Measurements from ENCODE around the gene ALDH1L2. TPM values are rescaled to one million over a fixed set of nuclear protein-coding genes. Genes with fewer than 3 reads are reported as not detected.

The ALDH1L2 gene
- 1 to 10 TPM; 2.1 to 9.1 (median 4.3) TPM for total RNA-seq

DNA sequence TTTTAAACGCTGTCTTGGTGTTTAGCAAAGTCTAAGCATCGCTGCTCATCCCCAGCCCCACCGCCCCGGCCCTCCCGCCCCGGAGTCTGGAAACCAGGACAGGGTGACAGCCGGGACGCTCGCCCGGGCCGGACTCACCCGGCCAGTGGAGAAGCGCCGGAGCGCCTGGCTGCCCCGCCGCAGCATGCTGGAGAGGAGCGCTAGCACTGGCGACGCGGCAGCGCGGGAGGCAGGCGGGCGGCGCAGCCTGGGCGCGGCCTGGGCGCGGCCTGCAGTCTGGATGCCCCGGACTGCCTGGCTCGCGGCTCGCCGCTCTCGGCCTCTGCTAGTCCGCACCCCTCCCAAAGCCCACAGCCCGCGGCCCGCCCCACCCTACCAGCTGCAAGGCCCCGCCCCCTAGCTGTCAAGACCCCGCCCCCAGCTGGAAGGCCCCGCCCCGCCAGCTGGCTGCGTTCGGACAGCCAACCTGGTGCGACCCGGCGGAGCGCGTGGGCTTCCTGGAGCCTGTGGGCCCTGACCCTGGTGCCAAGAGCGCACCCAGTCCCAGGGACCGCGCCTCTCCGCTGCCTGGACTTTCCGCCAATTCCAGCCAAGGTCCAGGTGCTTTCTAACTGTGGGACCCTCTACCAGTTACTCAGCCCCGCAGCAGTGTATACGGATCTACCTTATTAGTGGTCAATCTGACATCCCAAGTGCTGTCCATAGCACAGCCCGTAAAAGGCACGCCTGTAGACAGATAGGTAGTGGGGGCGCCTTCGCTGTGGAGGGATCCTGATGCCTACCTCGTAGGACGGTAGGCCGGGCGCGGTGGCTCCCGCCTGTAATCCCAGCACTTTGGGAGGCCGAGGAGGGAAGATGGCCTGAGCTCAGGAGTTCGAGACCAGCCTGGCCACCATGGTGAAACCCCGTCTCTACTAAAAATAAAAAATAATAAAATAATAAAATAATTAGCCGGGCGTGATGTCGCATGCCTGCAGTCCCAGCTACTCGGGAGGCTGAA, at the start of gene ALDH1L2:
Gene ALDH1L2, minus strand, starts transcription at position 208 of the 1,000 bp plus-strand sequence. Its CDS starts 22 bp downstream, at position 186.
- Histone ChIP-seq H3K27ac (no peak within 1 kb of the TSS), H3K4me3 (replicated peaks in 1 of 3) (peak within 1 kb of the TSS; percentile 9 to 38 (median 12)), H3K9me3 (no peaks in the 10 kb centered on the region), H3K27me3 (no peaks in the 10 kb centered on the region), H3K36me3 (no peaks in the 10 kb centered on the region), H3K4me1 (peaks cover 7 to 14% of the 10 kb centered on the region in 2 donors)
- 48 to 63% methylated on average over 23 to 40 of the region's 75 CpGs for WGBS, 2 donors
- peak; percentile 66 to 68 for DNase-seq
- intact Hi-C loops (cut with DNase I), result no loop called here
- no peak for TF ChIP-seq CTCF (IDR thresholded peaks at IDR 0.05)
- TF ChIP-seq POLR2A (IDR thresholded peaks at IDR 0.05), result peak in 1 of 2 donors; percentile 22

DNA sequence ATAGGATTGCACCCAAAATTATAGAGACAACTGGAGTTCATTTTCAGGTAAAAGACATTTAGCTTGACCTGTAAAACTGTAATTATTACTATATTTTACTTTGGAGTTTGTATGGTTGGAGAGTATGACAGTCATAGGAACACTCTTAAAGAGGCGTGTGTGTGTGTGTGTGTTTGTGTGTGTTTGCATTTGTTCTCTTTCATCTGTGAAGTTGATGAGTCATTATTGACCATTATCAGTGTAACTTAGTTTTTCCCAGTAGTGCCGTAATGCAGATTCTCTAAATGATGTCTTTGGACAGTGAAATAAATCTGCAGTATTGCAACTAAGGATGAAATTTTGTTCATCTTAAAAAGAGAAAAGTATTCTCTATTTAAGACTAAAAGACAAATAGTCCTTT, 36.3 kb upstream of the ALDH1L2 start:
- TF ChIP-seq POLR2A (IDR thresholded peaks at IDR 0.05), result no peak
- no peak for TF ChIP-seq CTCF (IDR thresholded peaks at IDR 0.05)
- no peak for DNase-seq
- H3K4me3 ChIP-seq (replicated peaks in 1 of 3), result no peak overlapping the region
- H3K27ac ChIP-seq, result no peak overlapping the region
- H3K9me3 ChIP-seq, result no peaks in the 10 kb centered on the region
- H3K4me1 ChIP-seq, result no peaks in the 10 kb centered on the region
- intact Hi-C loops (cut with DNase I), result no loop called here
- 75 to 96% methylated on average over 2 of the region's 2 CpGs for WGBS, 2 donors
- no peaks in the 10 kb centered on the region for H3K27me3 ChIP-seq
- H3K36me3 ChIP-seq, result peaks cover 66% of the 10 kb centered on the region in 2 donors

- no peaks in the 10 kb centered on the region for H3K9me3 ChIP-seq
- H3K27ac ChIP-seq, result no peak overlapping the region
- WGBS, 2 donors, result 95 to 96% methylated on average over 1 of the region's 1 CpG
- intact Hi-C loops (cut with DNase I), result no loop called here
- H3K36me3 ChIP-seq, result peaks cover 48 to 52% of the 10 kb centered on the region in 2 donors
- H3K4me3 ChIP-seq (replicated peaks in 1 of 3), result no peak overlapping the region
- DNase-seq, result no peak
- no peaks in the 10 kb centered on the region for H3K27me3 ChIP-seq
- H3K4me1 ChIP-seq, result no peaks in the 10 kb centered on the region
- TF ChIP-seq POLR2A (IDR thresholded peaks at IDR 0.05) (no peak), CTCF (IDR thresholded peaks at IDR 0.05) (no peak)
Measured at GRCh38 chr12:105116969-105117368, 32.7 kb upstream of the ALDH1L2 start.

DNA sequence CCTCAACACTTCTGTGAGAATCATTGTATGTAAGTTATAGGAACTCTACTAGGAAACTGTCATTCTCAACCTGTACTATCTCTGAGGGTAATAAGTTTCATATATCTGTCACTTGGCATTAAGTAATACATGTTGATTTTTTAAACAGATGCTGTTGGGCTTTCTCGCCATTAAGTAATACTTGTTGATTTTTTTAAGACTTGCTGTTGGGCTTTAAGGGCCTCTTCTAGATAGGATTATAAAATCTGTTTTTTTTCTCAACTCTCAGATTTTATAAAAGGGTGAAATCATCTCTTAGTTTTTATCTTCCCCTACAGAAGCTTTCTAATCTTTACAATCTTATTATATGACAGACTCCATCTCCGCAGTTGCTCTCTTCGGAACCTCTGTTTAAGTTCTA, 28.8 kb upstream of the ALDH1L2 start:
- no peak for TF ChIP-seq POLR2A (IDR thresholded peaks at IDR 0.05)
- no peak for TF ChIP-seq CTCF (IDR thresholded peaks at IDR 0.05)
- Histone ChIP-seq H3K27ac (no peak overlapping the region), H3K27me3 (no peaks in the 10 kb centered on the region), H3K36me3 (peaks cover 17 to 21% of the 10 kb centered on the region in 2 donors), H3K9me3 (no peaks in the 10 kb centered on the region), H3K4me1 (peaks cover 15 to 23% of the 10 kb centered on the region in 2 donors), H3K4me3 (replicated peaks in 1 of 3) (no peak overlapping the region)
- DNase-seq, result no peak
- intact Hi-C loops (cut with DNase I), result no loop called here
- 94 to 96% methylated on average over 3 of the region's 3 CpGs for WGBS, 2 donors

GRCh38 chr12:105110851-105111250, 26.6 kb upstream of the ALDH1L2 start:
- whole genome bisulfite sequencing, 2 donors, result 81 to 83% methylated on average over 4 of the region's 4 CpGs
- Histone ChIP-seq H3K4me1 (peaks cover 15 to 23% of the 10 kb centered on the region in 2 donors), H3K9me3 (no peaks in the 10 kb centered on the region), H3K36me3 (peaks cover 5 to 6% of the 10 kb centered on the region in 2 donors), H3K27me3 (no peaks in the 10 kb centered on the region), H3K27ac (no peak overlapping the region), H3K4me3 (replicated peaks in 1 of 3) (no peak overlapping the region)
- TF ChIP-seq POLR2A (IDR thresholded peaks at IDR 0.05), result no peak
- no peak for TF ChIP-seq CTCF (IDR thresholded peaks at IDR 0.05)
- intact Hi-C loops (cut with DNase I), result no loop called here
- DNase-seq, result no peak

Data from thyroid gland (tissue), 4 donors.